Islet precursor cell (in vitro differentiated cells): ENCODE measurements around the gene CD9.
A peak's percentile ranks its signal among the peaks of the same experiment; 100 is the strongest.
"Not testable (repeated sequence)": the region's sequence is repeated elsewhere in the genome, so short reads cannot be mapped to it uniquely, and the experiment has no call there.

Experiments
- DNase-seq: peaks from one replicate; pipeline ENCODE4 v3.0.0-alpha.2; 2018

CD9 gene

DNA sequence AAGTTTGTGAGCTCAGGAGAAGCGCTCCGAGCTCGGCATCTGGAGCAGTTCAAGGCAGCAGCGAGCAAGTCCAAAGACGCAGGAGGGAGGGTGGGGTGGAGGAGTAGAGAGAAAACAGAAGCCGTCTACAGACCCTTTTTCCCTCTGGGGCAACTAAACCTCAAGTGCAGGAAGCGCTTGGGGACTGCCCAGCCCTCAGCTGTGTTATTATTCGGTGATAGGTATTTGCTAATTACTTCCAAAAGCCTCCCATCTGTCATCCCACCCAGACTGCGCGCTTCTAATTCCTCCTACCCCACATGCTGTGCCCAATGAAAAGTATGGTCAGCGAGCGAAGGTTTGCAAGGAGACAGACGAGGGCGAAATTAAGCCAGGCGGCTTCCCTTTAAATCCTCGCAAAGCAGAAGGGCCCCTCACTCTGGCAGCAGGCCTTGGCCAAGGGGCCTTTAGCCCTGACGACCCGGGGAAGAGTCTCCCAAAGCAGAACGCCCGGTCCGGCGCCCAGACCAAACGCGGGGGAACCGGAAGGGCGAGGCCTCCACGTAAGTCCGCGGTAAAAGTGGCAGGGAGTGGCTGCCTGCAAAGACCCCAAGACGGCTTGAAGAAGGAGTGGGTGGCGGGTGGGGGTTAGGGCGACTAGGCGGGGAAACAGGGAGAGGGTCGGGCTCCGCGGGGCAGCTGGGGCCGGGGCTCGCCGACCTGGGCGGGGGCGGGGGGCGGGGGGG lies 507 bp upstream of the CD9 start:
- DNase-seq = peak; percentile 93

DNA sequence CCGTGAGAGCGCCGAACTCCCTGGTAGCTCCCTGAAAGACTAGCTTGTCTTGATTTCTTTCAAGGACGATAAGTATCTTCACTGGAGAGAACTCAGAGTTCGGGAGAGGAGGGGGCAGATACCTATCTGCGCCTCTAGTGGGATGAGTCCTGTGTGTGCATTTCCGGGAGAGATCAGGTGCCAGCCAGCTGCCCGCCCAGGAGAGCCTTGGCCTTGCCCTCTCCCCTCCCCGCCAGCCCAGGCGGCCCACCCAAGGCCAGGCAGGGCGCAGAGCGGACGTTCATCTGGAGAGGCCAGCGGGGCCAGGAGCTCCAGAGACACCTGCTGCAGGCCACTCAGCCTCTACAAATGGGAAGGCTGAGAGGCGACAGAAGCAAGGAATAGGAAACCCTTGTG lies 1.0 kb downstream of the CD9 start:
- DNase-seq = peak; percentile 82

DNA sequence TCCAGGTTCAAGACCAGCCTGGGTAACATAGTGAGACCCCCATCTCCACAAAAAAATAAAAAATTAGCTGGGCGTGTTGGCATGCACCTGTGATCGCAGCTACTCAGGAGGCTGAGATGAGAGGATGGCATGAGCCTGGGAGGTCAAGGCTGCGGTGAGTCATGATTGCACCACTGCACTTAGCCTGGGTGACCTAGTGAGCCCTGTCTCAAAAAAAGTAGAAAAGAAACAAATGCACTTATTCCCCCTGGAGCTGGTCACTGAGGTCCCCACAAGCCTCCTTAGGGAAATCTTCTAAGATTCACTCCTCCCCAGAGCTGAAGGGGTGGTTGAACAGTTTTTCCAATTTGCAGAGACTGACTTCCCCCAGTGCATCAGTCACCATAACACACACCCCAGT lies 1.6 kb downstream of the CD9 start:
- DNase-seq = no peak

DNA sequence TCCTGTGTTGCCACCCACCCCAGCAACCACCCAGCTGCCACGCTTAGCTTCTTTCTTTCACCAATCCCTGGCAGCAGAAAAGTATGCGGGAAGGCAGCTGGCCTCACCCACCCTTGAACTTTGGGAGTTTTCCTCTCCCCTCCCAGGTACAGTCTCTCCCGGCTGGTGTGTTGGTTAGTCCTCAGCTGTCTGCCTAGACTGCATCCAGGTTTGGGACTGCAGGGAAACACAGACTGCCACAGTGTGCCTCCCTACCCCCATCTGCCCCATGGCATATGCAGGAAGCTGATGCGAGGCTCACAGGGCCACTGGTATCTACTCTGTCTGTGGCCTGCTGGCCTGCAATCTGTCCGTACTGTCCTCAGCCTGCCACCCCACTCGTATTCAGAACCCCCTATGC lies 2.1 kb downstream of the CD9 start:
- DNase-seq = no peak

DNA sequence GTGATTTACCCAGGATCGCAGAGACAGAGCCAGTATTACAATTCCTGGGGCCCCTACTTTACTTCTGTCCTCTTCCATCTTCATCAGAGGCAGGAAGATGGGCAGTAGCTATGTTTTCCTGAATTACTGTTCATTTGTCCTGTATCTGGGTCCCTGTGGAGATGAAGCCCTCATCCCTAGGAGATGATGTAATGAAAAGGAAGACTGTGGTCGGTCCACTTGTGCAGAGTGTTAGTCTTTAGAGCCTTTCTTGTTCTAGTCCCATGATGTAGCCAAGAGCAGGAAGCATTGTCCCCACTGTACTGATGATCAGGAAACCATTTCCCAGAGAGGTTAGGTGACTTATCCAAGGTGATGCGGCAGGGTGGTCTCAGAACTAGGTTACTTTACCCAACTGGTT lies 2.6 kb downstream of the CD9 start:
- DNase-seq = no peak

DNA sequence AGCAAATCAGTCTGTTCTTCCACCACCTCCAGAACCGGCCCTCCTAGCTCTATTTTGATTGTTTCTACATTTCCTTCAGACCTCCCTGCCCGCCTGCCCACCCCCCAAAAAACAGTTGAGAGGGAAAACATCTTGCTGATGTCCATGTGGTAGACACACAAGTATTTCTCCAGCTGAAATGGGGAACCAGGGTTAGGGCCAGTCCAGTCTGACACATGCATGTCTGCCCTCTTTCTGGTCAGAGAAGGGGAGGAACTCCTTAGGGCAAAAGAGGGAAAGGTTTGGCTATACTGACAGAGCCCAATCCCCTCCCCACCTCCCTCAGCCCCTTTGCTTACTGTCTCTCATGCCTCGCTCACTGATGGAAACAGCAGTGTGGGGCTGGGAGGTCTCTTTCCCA lies 3.4 kb downstream of the CD9 start:
- DNase-seq = no peak

DNA sequence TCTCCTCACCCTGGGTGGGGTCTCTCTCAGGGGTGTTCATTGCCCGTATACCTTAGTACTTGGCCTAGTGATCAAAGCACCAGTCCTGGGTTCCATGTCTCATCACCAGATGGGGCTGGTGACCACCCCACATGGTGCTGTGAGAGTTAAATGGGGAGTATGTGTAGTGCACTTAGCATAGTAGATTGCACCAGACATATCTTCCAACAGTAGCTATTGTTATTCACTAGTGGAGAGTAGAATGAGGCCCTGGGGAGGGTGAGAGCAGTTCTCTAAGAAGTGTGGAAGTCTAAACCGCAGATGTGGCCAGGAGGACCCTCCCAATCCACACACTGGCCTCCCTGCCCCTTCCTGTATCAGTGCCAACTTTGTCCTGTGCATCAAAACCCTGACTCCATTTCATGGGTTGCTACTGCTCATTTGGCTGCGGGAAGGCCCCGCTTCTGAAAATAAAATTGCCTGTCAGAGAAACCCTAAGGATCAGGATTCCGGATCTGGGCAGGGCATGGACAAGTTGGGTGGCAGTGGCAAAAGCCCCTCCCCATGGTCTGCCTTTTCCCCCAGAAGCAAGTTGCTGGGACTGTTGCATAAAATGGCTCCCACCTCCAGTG lies 4.4 kb downstream of the CD9 start:
- DNase-seq = no peak

DNA sequence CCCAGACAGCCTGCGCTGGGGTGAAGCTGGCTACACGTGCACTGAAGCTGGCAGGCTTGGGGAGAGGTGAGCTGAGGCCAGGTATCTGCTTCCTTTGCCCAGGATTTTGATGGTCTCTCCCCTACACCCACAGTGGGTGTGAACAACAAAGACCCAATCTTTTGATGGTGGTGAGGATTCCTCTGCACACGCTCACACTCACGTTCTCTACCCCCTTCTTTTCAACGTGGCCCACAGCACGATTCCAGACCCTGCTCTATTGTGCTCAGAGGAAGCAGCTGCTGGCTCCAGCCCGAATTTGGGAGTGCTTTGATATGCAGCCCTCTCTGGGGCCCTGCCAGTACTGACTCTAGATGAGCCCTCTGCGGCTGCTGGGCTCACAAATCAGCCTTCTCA lies 4.9 kb downstream of the CD9 start:
- DNase-seq = no peak

DNA sequence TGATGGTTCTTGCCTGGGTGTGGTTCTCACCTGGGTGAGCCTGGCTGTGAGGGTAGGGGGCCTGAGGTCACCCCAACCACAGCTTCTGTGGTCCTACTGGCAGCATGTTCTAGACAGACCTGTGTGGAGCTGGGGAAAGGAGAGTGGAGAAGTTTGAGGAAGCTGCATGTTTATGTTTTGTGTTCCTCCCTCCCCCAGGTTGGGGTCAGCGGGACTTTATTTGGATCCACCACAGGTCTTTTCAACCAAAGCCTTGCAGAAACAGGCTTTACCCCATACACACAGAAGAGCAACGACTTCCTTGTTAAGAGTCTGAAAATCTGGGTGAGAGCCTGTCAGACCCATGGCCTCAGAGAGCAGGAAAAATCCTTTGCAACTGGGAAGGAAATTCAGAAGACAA lies 5.6 kb downstream of the CD9 start:
- no peak for DNase-seq

DNA sequence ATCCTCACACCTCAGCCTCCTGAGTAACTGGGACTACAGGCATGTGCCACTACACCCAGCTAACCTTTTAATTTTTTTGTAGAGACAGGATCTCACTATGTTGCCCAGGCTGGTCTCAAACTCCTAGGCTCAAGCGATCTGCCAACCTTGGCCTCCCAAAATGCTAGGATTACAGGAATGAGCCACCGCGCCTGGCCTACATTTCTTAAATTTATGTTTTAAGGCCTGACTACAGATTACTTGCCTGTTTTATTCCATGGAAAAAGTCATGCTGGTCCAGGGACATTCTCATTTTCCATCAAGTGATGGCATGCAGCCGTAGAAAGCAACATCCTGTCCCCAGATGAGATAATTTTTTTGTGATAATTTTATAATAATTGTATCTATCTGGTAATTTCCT lies 6.1 kb downstream of the CD9 start:
- DNase-seq = no peak

DNA sequence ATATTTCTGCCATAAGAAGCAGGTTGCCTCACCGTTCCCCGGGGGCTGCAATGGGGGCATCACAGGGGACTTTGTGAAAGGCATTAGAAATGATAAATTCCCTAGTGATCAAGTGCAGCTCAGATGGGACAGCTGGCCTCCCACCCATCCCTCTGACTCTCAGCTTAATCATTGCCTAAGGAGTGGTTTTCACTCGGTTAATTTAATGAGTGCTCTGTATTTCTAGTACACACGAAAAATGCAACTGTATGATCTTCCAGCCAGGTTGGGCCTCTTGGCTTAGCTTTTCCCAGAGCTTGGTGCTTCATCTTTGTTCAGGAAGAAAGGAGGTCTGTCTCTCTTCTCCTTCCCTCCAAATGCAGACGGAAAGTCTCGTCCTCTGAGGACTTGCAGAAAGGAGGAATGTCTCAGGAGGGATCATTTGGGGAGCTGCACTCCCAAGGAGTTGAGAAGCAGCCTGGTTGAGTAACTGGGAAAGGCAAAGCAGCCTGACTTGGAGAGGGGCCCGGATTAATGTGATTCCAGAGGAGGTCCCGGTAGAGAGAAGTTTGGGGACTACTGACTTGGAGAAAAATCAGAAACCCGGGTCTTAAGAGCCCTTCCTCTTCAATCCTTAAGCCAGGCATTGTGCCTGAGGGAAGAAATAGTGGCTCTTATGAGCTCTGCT lies 7.2 kb downstream of the CD9 start:
- no peak for DNase-seq

DNA sequence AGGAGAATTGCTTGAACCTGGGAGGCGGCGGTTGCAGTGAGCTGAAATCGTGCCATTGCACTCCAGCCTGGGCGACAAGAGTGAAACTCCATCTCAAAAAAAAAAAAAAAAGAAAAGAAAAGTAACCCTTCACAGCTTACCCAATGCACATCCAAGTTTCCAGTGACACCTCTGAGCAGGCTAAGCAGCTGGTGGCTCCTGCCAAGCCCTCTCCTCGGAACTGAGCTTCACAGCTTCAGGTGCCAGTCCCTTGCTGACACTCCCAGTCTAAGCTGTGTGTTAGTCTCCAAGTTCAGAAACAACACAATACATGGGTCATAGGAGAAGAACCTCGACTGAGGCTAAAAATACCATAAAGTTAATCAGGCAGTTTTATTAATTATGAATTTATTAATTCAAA lies 7.9 kb downstream of the CD9 start:
- no peak for DNase-seq

DNA sequence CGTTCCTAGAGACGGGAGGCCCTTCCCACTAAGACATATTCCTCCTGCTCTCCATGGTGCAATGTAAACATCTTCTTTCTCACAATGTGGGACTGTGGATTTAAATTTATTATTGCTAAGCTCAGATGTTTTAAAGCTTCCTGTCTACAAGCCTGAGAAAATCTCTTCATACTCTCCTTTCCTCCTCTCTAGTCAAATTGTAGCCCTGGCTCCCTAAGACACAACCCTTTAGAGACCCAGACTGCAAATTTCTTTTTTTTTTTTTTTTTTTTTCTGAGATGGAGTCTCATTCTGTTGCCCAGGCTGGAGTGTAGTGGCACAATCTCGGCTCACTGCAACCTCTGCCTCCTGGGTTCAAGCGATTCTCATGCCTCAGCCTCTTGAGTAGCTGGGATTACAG lies 9.2 kb downstream of the CD9 start:
- DNase-seq = not testable (repeated sequence)

DNA sequence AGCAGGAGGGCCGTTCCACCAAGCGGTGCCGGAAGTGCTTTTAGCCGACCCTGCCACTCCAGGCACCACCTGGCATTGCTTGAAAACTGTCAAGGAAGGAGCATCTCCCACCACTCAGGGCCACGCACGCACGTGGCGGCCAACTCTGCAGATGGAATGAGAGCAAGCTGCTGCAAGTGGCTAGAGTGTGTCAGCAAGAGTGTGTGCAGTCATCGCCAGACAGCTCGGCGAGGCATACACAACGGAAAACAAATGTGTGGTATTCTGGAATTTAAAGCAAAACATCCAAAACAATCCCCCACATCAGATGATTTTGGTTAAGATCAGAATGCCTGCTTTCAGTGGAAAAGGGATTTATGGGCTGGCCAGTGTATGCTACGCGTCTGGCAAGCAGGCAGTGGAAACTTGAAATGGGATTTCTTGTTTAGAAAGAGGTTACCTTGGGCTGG lies 11.2 kb downstream of the CD9 start:
- peak; percentile 66 for DNase-seq

DNA sequence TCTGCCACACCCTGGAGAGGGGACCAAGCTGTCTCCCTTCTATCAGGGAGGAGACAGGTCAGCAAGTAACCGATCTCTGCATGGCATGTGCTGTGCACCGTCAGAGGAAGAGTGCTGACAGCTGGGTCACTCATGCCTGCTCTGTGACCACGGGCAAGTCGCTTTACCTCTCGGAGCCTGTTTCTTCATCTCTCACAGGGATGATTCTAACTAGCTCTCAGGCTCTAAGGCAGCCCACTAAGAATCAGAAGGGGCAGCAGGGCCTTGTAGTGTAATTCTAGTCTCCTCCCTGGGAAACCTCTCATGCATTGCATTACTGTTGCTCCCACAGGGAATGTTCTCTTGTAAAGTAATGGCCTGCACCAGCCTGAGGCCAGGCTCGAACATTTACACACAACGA lies 11.9 kb downstream of the CD9 start:
- DNase-seq = peak; percentile 75

DNA sequence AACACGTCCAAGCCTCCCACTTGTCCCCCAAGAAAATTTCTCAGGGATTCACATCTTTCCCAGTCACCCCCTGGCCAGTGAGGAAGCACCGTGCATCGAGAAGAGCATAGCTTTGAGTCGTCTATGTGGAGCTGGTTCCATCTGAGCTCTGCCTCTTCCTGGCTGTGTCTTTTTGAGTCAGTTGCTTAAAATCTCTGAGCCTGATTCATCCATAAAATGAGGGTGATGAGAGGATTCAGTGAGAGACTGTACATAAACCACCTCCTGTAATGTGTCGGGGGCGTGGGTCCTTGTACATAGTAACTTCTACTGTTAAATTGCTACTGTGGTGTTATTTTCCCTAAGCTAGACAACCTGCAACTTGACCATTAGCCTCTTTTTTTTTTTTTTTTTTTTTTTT lies 13.8 kb downstream of the CD9 start:
- DNase-seq = no peak

DNA sequence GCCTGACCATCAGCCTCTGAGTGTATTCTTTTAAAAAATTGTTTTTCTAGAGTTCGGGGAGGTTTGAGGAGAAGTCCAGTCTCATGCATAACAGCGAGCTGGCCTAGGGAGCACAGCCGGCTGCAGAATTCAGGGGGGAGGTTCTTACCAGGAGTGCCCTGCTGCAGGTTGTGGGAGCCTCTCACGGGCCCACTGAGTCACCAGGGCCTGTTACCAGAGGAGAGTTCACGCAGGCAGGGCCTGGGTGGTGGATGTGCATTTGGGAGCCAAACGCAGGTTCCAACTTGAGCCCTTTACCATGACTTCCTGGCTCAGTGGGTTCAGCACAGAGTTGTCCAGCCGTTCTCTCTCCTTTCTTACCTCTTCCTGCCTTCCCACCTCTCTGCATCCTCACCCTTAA lies 14.4 kb downstream of the CD9 start:
- no peak for DNase-seq

DNA sequence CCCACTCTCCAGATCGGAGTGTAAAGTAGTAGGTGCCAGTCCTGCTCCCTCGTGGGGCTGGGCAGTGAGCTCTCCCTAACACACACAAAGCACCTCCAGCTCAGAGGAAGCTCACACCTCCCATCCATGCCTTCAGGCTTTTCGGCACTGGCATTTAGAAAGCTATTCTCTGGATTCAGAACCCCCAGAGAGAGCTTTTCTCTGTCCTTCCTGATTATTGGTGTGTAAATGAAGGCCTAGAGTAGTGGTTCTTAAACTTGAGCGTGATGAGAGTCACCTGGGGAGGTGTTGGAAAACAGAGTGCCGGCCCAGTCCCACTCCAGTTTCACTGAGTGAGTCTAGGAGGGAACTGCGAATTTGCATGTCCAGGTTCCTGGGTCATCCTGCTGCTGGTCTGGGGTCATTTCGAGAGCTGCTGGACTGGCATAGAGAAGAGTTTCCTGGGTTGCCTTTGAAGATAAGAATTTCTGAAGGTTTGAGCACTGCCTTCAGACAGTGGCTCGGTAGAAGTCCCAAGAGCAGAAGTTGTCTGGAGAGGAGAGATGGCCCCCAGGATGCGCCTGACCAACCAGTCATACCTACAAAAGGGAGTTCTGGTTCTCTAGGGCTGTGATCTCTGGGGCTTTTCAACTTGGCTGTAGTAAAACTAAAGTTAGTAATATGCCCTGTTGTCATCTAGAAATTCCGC lies 15.1 kb downstream of the CD9 start:
- DNase-seq = peak; percentile 71

DNA sequence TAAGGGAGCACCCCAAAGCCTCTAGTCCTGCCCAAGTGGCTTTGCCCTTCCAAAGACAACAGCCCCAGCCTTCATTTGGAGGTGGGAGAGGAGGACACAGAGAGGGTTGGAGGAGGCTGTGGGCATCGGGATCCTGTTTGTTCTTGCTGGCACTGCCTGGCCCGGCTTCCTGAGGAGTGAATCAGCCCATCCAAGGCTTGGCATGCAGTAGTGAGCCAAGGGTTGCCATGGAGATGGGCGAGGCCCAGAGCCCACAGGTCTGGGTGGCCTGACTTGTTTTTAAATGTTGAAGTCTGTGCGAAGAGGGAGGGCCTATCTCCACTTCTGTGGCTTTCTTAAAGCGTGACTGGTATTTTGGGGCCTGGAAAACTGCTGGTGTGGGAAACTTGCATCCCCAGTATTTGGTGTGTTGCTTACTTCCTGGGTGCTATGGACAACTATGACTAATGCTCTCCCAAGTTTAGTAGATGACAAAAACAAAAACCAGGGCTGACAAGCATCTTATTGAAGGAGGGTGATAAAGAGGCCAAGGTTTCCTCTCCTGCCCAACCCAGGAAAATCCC lies 15.8 kb downstream of the CD9 start:
- DNase-seq = peak; percentile 96

DNA sequence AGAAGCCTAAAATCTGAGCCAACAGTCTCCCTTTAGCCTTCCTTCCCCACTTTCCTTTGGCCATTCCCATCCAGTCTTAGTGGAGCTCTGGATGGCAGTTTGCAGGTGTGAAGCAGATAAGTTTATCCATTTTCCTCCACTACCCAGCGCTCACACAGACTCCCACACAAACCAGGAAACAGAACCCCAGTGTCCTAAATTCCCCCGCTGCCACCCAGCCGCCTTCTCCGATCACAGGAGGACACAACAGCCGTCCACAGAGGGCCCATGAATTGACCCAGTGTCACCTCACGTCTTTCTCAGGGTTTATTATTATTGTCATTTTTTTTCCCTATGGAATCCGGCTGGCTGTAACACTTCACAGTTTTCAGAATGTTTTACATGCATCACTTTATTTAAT lies 16.4 kb downstream of the CD9 start:
- no peak for DNase-seq

DNA sequence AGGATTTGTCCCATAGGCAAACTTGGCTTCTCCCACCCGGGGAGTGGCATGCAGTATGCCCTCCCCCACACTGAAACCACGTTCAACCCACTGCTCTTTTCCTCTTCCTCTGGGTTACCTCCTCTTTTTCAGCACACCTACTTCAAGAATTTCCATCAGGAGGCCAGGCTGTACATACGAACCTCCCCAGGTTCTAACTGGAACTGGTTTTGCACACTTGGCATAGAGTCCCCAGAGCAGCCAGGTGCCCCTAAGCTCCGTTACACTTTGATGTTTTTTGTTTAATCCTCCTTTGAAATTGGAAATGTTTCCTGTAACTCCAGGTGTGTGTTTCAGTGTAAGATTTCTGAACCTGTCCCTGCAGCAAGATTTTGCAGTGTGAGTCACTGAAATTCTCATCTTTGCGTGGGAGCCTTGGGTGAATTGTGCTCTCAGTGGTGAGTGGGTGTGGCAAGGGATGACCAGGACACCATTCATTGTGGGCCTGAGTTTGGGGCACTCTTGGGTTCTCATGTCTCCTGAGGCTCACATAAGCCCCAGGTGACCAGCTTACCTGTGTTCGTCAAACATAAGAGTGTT lies 18.2 kb downstream of the CD9 start:
- DNase-seq = no peak

DNA sequence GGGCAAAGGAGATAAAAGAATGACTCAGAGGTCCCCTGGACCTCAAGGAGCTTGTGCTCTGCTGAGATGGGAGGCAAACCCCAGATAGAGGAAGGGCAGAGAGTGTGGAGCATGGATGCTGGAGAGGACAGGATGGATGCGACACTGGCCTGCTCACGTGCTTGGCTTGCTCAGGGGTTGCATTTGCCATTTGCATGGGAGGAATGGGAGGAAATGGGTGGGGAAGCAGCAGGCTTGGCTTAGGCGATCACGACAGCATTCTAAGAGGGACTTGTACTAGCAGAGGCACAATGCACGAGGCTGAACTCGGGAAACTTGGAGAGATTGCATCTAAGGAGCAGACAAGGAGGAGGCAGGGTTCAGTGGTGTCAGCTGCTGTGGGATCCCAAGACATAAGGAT lies 19.8 kb downstream of the CD9 start:
- no peak for DNase-seq

DNA sequence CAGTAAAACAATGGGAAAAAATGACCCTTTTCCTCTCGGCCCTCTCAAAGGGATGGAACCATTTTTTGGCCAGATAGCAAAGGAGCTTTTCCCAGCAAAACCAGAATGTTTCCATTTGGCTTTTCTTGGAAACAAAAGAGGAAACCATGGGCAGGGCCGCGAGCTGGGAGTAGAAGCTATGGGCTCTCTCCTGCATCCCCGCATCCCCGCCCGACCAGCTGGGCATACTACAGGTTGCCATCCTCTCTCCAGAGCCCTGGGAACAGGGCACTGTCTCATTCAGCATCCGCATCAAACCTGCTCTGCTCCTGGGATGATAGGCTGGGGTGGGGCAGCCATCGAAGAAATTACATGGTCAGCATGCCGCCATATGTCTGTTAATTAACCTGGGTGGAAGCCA lies 20.9 kb downstream of the CD9 start:
- DNase-seq = no peak
